ENCODE results near the gene RAET1E.

RAET1E gene

GRCh38 chr6:149887343-149887742 is 10.6 kb downstream of the RAET1E start:
- Histone ChIP-seq H3K4me1 (no peaks in the 10 kb centered on the region), H3K36me3 (no peaks in the 10 kb centered on the region), H3K9me3 (no peaks in the 10 kb centered on the region), H3K4me3 (ENCODE audit: low read depth, low read length) (no peak overlapping the region), H3K27me3 (peaks cover 10% of the 10 kb centered on the region)
- DNase-seq: no peak
- no peak for TF ChIP-seq CTCF (IDR thresholded peaks at IDR 0.05; ENCODE audit: low read depth, low read length)

- H3K27me3 ChIP-seq: peaks cover 10% of the 10 kb centered on the region
- TF ChIP-seq CTCF (IDR thresholded peaks at IDR 0.05; ENCODE audit: low read depth, low read length): no peak
- no peaks in the 10 kb centered on the region for H3K4me1 ChIP-seq
- H3K9me3 ChIP-seq: no peaks in the 10 kb centered on the region
- DNase-seq: no peak
- no peak overlapping the region for H3K4me3 ChIP-seq (ENCODE audit: low read depth, low read length)
- no peaks in the 10 kb centered on the region for H3K36me3 ChIP-seq
These were observed 12.0 kb downstream of the RAET1E start for GRCh38 chr6:149885888-149886287.

- Histone ChIP-seq H3K4me3 (ENCODE audit: low read depth, low read length) (no peak overlapping the region), H3K27me3 (peaks cover 10% of the 10 kb centered on the region), H3K36me3 (no peaks in the 10 kb centered on the region), H3K9me3 (no peaks in the 10 kb centered on the region), H3K4me1 (no peaks in the 10 kb centered on the region)
- TF ChIP-seq CTCF (IDR thresholded peaks at IDR 0.05; ENCODE audit: low read depth, low read length): no peak
- no peak for DNase-seq
These were observed 13.3 kb downstream of the RAET1E start for GRCh38 chr6:149884617-149885016.

- TF ChIP-seq CTCF (IDR thresholded peaks at IDR 0.05; ENCODE audit: low read depth, low read length): no peak
- H3K4me3 ChIP-seq (ENCODE audit: low read depth, low read length): no peak overlapping the region
These were observed 13.7 kb downstream of the RAET1E start for GRCh38 chr6:149884215-149884614.

GRCh38 chr6:149881860-149882259 is 16.1 kb downstream of the RAET1E start:
- H3K4me1 ChIP-seq: no peaks in the 10 kb centered on the region
- TF ChIP-seq CTCF (IDR thresholded peaks at IDR 0.05; ENCODE audit: low read depth, low read length): no peak
- H3K27me3 ChIP-seq: peaks cover 10% of the 10 kb centered on the region
- H3K4me3 ChIP-seq (ENCODE audit: low read depth, low read length): no peak overlapping the region
- no peaks in the 10 kb centered on the region for H3K9me3 ChIP-seq
- H3K36me3 ChIP-seq: no peaks in the 10 kb centered on the region
- no peak for DNase-seq

More at GRCh38 chr6:149884215-149884614, 13.7 kb downstream of the RAET1E start:
- no peaks in the 10 kb centered on the region for H3K9me3 ChIP-seq
- H3K36me3 ChIP-seq: no peaks in the 10 kb centered on the region
- H3K4me1 ChIP-seq: no peaks in the 10 kb centered on the region
- H3K27me3 ChIP-seq: peaks cover 10% of the 10 kb centered on the region
- no peak for DNase-seq

- H3K4me1 ChIP-seq: no peaks in the 10 kb centered on the region
- no peaks in the 10 kb centered on the region for H3K9me3 ChIP-seq
- no peak for TF ChIP-seq CTCF (IDR thresholded peaks at IDR 0.05; ENCODE audit: low read depth, low read length)
- no peak overlapping the region for H3K4me3 ChIP-seq (ENCODE audit: low read depth, low read length)
- H3K27me3 ChIP-seq: peaks cover 10% of the 10 kb centered on the region
- H3K36me3 ChIP-seq: no peaks in the 10 kb centered on the region
- no peak for DNase-seq
These were observed 16.7 kb downstream of the RAET1E start for GRCh38 chr6:149881066-149881766.
